ENCODE data around the gene MAP4K4.
"Not testable (repeated sequence)": the region's sequence is repeated elsewhere in the genome, so short reads cannot be mapped to it uniquely, and the experiment has no call there.

Gene MAP4K4

GRCh38 chr2:101762451-101763171 lies 65.1 kb downstream of the MAP4K4 start:
- DNase-seq (ENCODE audit: insufficient read length, low spot score) (no peak), FAIRE-seq (no peak)

- no peak for FAIRE-seq
- no peak for DNase-seq (ENCODE audit: insufficient read length, low spot score)
Measured at GRCh38 chr2:101763496-101764333, 66.2 kb downstream of the MAP4K4 start.

- DNase-seq (ENCODE audit: insufficient read length, low spot score) = no peak
- FAIRE-seq = no peak
Measured at GRCh38 chr2:101766337-101766736, 68.8 kb downstream of the MAP4K4 start.

GRCh38 chr2:101766871-101767739 lies 69.6 kb downstream of the MAP4K4 start:
- FAIRE-seq (no peak), DNase-seq (ENCODE audit: insufficient read length, low spot score) (no peak)

- no peak for FAIRE-seq
Measured at GRCh38 chr2:101768556-101769220, 71.2 kb downstream of the MAP4K4 start.

GRCh38 chr2:101769726-101770125 lies 72.2 kb downstream of the MAP4K4 start:
- FAIRE-seq; DNase-seq (ENCODE audit: insufficient read length, low spot score): not testable (repeated sequence)

More at GRCh38 chr2:101768556-101769220, 71.2 kb downstream of the MAP4K4 start:
- DNase-seq (ENCODE audit: insufficient read length, low spot score) = no peak

GRCh38 chr2:101770726-101771125 lies 73.2 kb downstream of the MAP4K4 start:
- FAIRE-seq (peak; percentile 82), DNase-seq (ENCODE audit: insufficient read length, low spot score) (no peak)

GRCh38 chr2:101771227-101771902 lies 73.9 kb downstream of the MAP4K4 start:
- no peak for DNase-seq (ENCODE audit: insufficient read length, low spot score)
- no peak for FAIRE-seq

GRCh38 chr2:101771910-101772321 lies 74.4 kb downstream of the MAP4K4 start:
- no peak for DNase-seq (ENCODE audit: insufficient read length, low spot score)
- FAIRE-seq = no peak

- no peak for DNase-seq (ENCODE audit: insufficient read length, low spot score)
- no peak for FAIRE-seq
Measured at GRCh38 chr2:101773137-101773536, 75.6 kb downstream of the MAP4K4 start.

- not testable (repeated sequence) for FAIRE-seq; DNase-seq (ENCODE audit: insufficient read length, low spot score)
Measured at GRCh38 chr2:101773961-101774360, 76.5 kb downstream of the MAP4K4 start.

- FAIRE-seq (no peak), DNase-seq (ENCODE audit: insufficient read length, low spot score) (no peak)
Measured at GRCh38 chr2:101775092-101775491, 77.6 kb downstream of the MAP4K4 start.

- DNase-seq (ENCODE audit: insufficient read length, low spot score) (no peak), FAIRE-seq (no peak)
Measured at GRCh38 chr2:101775636-101776035, 78.1 kb downstream of the MAP4K4 start.

GRCh38 chr2:101776172-101777043 lies 78.9 kb downstream of the MAP4K4 start:
- no peak for FAIRE-seq
- DNase-seq (ENCODE audit: insufficient read length, low spot score) = no peak

GRCh38 chr2:101777337-101777736 lies 79.8 kb downstream of the MAP4K4 start:
- FAIRE-seq = no peak
- DNase-seq (ENCODE audit: insufficient read length, low spot score) = no peak

- DNase-seq (ENCODE audit: insufficient read length, low spot score) (no peak), FAIRE-seq (no peak)
Measured at GRCh38 chr2:101778102-101778501, 80.6 kb downstream of the MAP4K4 start.

GRCh38 chr2:101779190-101779589 lies 81.7 kb downstream of the MAP4K4 start:
- FAIRE-seq = no peak
- no peak for DNase-seq (ENCODE audit: insufficient read length, low spot score)

GRCh38 chr2:101779656-101780055 lies 82.1 kb downstream of the MAP4K4 start:
- FAIRE-seq (no peak), DNase-seq (ENCODE audit: insufficient read length, low spot score) (no peak)

- no peak for DNase-seq (ENCODE audit: insufficient read length, low spot score)
- FAIRE-seq = no peak
Measured at GRCh38 chr2:101781326-101781725, 83.8 kb downstream of the MAP4K4 start.

All from GM19239 (cell line).